Mesendoderm (in vitro differentiated cells): ENCODE measurements around the gene POLG2.

ENCODE experiments used
- DNase-seq: peaks from one replicate; pipeline ENCODE4 v3.0.0; 2013
- H2AK5ac ChIP-seq: 2 replicates; pipeline ENCODE4 v1.6.1; 2013; ENCODE audit warnings: low read length, inconsistent platforms
- H2BK120ac ChIP-seq: 2 replicates; pipeline ENCODE4 v1.6.1; 2013; ENCODE audit warnings: low read depth, mild to moderate bottlenecking, low read length, moderate library complexity, mixed read lengths
- H2BK15ac ChIP-seq: replicated peaks from 2 replicates; pipeline ENCODE4 v1.6.1; 2013; ENCODE audit warnings: low read depth, mild to moderate bottlenecking, moderate library complexity
- H2BK5ac ChIP-seq: 2 replicates; pipeline ENCODE4 v1.6.1; 2013; ENCODE audit warnings: low read length, inconsistent platforms
- H3K18ac ChIP-seq: 2 replicates; pipeline ENCODE4 v1.6.1; 2013; ENCODE audit warnings: mild to moderate bottlenecking, low read length, mixed read lengths
- H3K23ac ChIP-seq: one replicate; pipeline ENCODE4 v1.6.1; 2013; ENCODE audit warnings: low read length
- H3K27ac ChIP-seq: 2 replicates; pipeline ENCODE4 v1.5.1; 2013; ENCODE audit warnings: low read depth, mild to moderate bottlenecking, inconsistent platforms, low read length, moderate library complexity
- H3K27me3 ChIP-seq: 2 replicates; pipeline ENCODE4 v1.6.1; 2013; ENCODE audit warnings: low read length, control low read depth, mild to moderate bottlenecking, inconsistent platforms; ENCODE audit not compliant: insufficient read depth, poor library complexity
- H3K36me3 ChIP-seq: 2 replicates; pipeline ENCODE4 v1.6.1; 2013; ENCODE audit warnings: low read length, inconsistent platforms; ENCODE audit not compliant: control insufficient read depth, insufficient read depth
- H3K4ac ChIP-seq: one replicate; pipeline ENCODE4 v1.6.1; 2013; ENCODE audit warnings: low read depth, mild to moderate bottlenecking, low read length, moderate library complexity
- H3K4me1 ChIP-seq: 2 replicates; pipeline ENCODE4 v1.6.1; 2013; ENCODE audit warnings: low read depth, low read length, inconsistent platforms; ENCODE audit not compliant: control insufficient read depth
- H3K4me2 ChIP-seq: 2 replicates; pipeline ENCODE4 v1.6.1; 2013; ENCODE audit warnings: low read length
- H3K4me3 ChIP-seq: 2 replicates; pipeline ENCODE4 v1.5.1; 2013; ENCODE audit warnings: mild to moderate bottlenecking, low read length
- H3K56ac ChIP-seq: one replicate; pipeline ENCODE4 v1.6.1; 2013; ENCODE audit warnings: low read length
- H3K79me1 ChIP-seq: 2 replicates; pipeline ENCODE4 v1.6.1; 2013; ENCODE audit warnings: low read length, inconsistent platforms
- H3K79me2 ChIP-seq: 2 replicates; pipeline ENCODE4 v1.6.1; 2013; ENCODE audit warnings: mild to moderate bottlenecking, low read length; ENCODE audit not compliant: control insufficient read depth, insufficient read depth
- H3K9ac ChIP-seq: 2 replicates; pipeline ENCODE4 v1.6.1; 2013; ENCODE audit warnings: low read length, inconsistent platforms
- H4K5ac ChIP-seq: one replicate; pipeline ENCODE4 v1.6.1; 2013; ENCODE audit warnings: low read length
- H4K8ac ChIP-seq: one replicate; pipeline ENCODE4 v1.6.1; 2013; ENCODE audit warnings: low read depth, mild to moderate bottlenecking, control low read depth, low read length, moderate library complexity
- WGBS: extraction: QIAGEN DNeasy Blood & Tissue Kit; methylation state at CpG from one replicate; pipeline ENCODE4 v1.1.7; 2013; ENCODE audit warnings: low lambda C conversion rate, missing lambda C conversion rate; ENCODE audit not compliant: insufficient coverage; ENCODE audit errors: extremely low coverage; 5-methylcytosine and 5-hydroxymethylcytosine counted together

POLG2 gene

GRCh38 chr17:64536913-64537312, 40.1 kb upstream of the POLG2 start:
- no peaks in the 10 kb centered on the region for H3K79me2 ChIP-seq
- H3K23ac ChIP-seq, result no peak overlapping the region
- no peak overlapping the region for H3K4ac ChIP-seq
- H3K36me3 ChIP-seq, result peaks cover 29% of the 10 kb centered on the region
- H4K5ac ChIP-seq, result no peak overlapping the region
- H3K27me3 ChIP-seq, result no peaks in the 10 kb centered on the region
- H2BK15ac ChIP-seq, result no peak overlapping the region
- H3K9ac ChIP-seq, result no peak overlapping the region
- no peak overlapping the region for H4K8ac ChIP-seq
- DNase-seq, result no peak
- H3K4me2 ChIP-seq, result no peak overlapping the region
- no peak overlapping the region for H3K56ac ChIP-seq
- H2BK5ac ChIP-seq, result no peak overlapping the region
- H2BK120ac ChIP-seq, result no peak overlapping the region
- H3K27ac ChIP-seq, result no peak overlapping the region
- no CpG with 5 or more reads among the region's 2 CpGs for WGBS
- H3K4me1 ChIP-seq, result no peaks in the 10 kb centered on the region
- H2AK5ac ChIP-seq, result no peak overlapping the region
- no peak overlapping the region for H3K18ac ChIP-seq
- H3K4me3 ChIP-seq, result no peak overlapping the region
- peaks cover 2% of the 10 kb centered on the region for H3K79me1 ChIP-seq

- H3K23ac ChIP-seq, result no peak overlapping the region
- H3K79me1 ChIP-seq, result peaks cover 2% of the 10 kb centered on the region
- no peak overlapping the region for H3K4ac ChIP-seq
- H3K4me1 ChIP-seq, result no peaks in the 10 kb centered on the region
- no peak overlapping the region for H3K27ac ChIP-seq
- H3K27me3 ChIP-seq, result no peaks in the 10 kb centered on the region
- no peak overlapping the region for H3K9ac ChIP-seq
- H4K5ac ChIP-seq, result no peak overlapping the region
- H2BK15ac ChIP-seq, result no peak overlapping the region
- no peak overlapping the region for H2BK120ac ChIP-seq
- no CpG with 5 or more reads among the region's 6 CpGs for WGBS
- no peak for DNase-seq
- H3K4me3 ChIP-seq, result no peak overlapping the region
- no peak overlapping the region for H2AK5ac ChIP-seq
- no peak overlapping the region for H3K18ac ChIP-seq
- no peak overlapping the region for H3K4me2 ChIP-seq
- H3K56ac ChIP-seq, result no peak overlapping the region
- H4K8ac ChIP-seq, result no peak overlapping the region
- H2BK5ac ChIP-seq, result no peak overlapping the region
- no peaks in the 10 kb centered on the region for H3K79me2 ChIP-seq
- H3K36me3 ChIP-seq, result peaks cover 30% of the 10 kb centered on the region
These were observed 38.5 kb upstream of the POLG2 start for GRCh38 chr17:64535357-64535756.

GRCh38 chr17:64534187-64534586, 37.3 kb upstream of the POLG2 start:
- WGBS, result no CpG with 5 or more reads among the region's 3 CpGs
- H3K36me3 ChIP-seq, result peaks cover 31% of the 10 kb centered on the region

GRCh38 chr17:64533784-64534183, 36.9 kb upstream of the POLG2 start:
- no peak overlapping the region for H3K4me3 ChIP-seq
- H3K79me2 ChIP-seq, result no peaks in the 10 kb centered on the region
- no peak overlapping the region for H3K9ac ChIP-seq
- H3K79me1 ChIP-seq, result peaks cover 2% of the 10 kb centered on the region
- no peak for DNase-seq
- H2BK5ac ChIP-seq, result no peak overlapping the region
- no peak overlapping the region for H3K4me2 ChIP-seq
- no peak overlapping the region for H3K56ac ChIP-seq
- peaks cover 31% of the 10 kb centered on the region for H3K36me3 ChIP-seq
- no peak overlapping the region for H3K23ac ChIP-seq
- H2BK15ac ChIP-seq, result no peak overlapping the region
- H2AK5ac ChIP-seq, result no peak overlapping the region
- H3K27me3 ChIP-seq, result no peaks in the 10 kb centered on the region
- WGBS, result no CpG with 5 or more reads among the region's 2 CpGs
- no peak overlapping the region for H2BK120ac ChIP-seq
- no peaks in the 10 kb centered on the region for H3K4me1 ChIP-seq
- no peak overlapping the region for H3K4ac ChIP-seq
- no peak overlapping the region for H4K8ac ChIP-seq
- no peak overlapping the region for H3K18ac ChIP-seq
- H3K27ac ChIP-seq, result no peak overlapping the region
- H4K5ac ChIP-seq, result no peak overlapping the region

More at GRCh38 chr17:64534187-64534586, 37.3 kb upstream of the POLG2 start:
- Histone ChIP-seq H3K4ac (no peak overlapping the region), H3K79me2 (no peaks in the 10 kb centered on the region), H2BK15ac (no peak overlapping the region), H2BK5ac (no peak overlapping the region), H3K4me2 (no peak overlapping the region), H3K27me3 (no peaks in the 10 kb centered on the region), H3K4me1 (no peaks in the 10 kb centered on the region), H3K79me1 (peaks cover 2% of the 10 kb centered on the region), H3K9ac (no peak overlapping the region), H3K23ac (no peak overlapping the region), H2AK5ac (no peak overlapping the region), H3K27ac (no peak overlapping the region), H3K56ac (no peak overlapping the region), H3K4me3 (no peak overlapping the region), H2BK120ac (no peak overlapping the region), H4K5ac (no peak overlapping the region), H3K18ac (no peak overlapping the region), H4K8ac (no peak overlapping the region)
- no peak for DNase-seq

GRCh38 chr17:64532409-64532808, 35.6 kb upstream of the POLG2 start:
- Histone ChIP-seq H2AK5ac (no peak overlapping the region), H2BK15ac (no peak overlapping the region), H3K4ac (no peak overlapping the region), H3K27ac (no peak overlapping the region), H3K79me1 (peaks cover 2% of the 10 kb centered on the region), H3K36me3 (peaks cover 27% of the 10 kb centered on the region), H3K27me3 (no peaks in the 10 kb centered on the region), H3K4me2 (no peak overlapping the region), H2BK5ac (no peak overlapping the region), H4K8ac (no peak overlapping the region), H2BK120ac (no peak overlapping the region), H3K79me2 (no peaks in the 10 kb centered on the region), H3K56ac (no peak overlapping the region), H3K9ac (no peak overlapping the region), H3K4me1 (no peaks in the 10 kb centered on the region), H3K23ac (no peak overlapping the region), H3K18ac (no peak overlapping the region), H4K5ac (no peak overlapping the region), H3K4me3 (no peak overlapping the region)
- no CpG with 5 or more reads among the region's 5 CpGs for WGBS
- no peak for DNase-seq

GRCh38 chr17:64531955-64532371, 35.1 kb upstream of the POLG2 start:
- Histone ChIP-seq H2BK120ac (no peak overlapping the region), H3K4me2 (no peak overlapping the region), H3K4ac (no peak overlapping the region), H2BK5ac (no peak overlapping the region), H3K27me3 (no peaks in the 10 kb centered on the region), H3K23ac (no peak overlapping the region), H3K4me1 (no peaks in the 10 kb centered on the region), H3K79me2 (no peaks in the 10 kb centered on the region), H3K4me3 (no peak overlapping the region), H2AK5ac (no peak overlapping the region), H2BK15ac (no peak overlapping the region), H3K79me1 (peaks cover 2% of the 10 kb centered on the region), H4K5ac (no peak overlapping the region), H3K9ac (no peak overlapping the region), H3K36me3 (peaks cover 25% of the 10 kb centered on the region), H4K8ac (no peak overlapping the region), H3K27ac (no peak overlapping the region), H3K18ac (no peak overlapping the region), H3K56ac (no peak overlapping the region)
- no peak for DNase-seq
- no CpG with 5 or more reads among the region's 5 CpGs for WGBS
